GM12864 (cell line): ENCODE data around the gene ATXN2.
"Not testable (repeated sequence)": the region's sequence is repeated elsewhere in the genome, so short reads cannot be mapped to it uniquely, and the experiment has no call there.

ENCODE experiments used
- DNase-seq: peaks from one replicate; pipeline ENCODE4 v3.0.0-alpha.2; 2011; ENCODE audit warnings: low read depth
- H3K4me3 ChIP-seq: 2 replicates; pipeline ENCODE4 v1.5.1; 2011; ENCODE audit warnings: mild to moderate bottlenecking, low read depth, low read length, control low read depth
- TF ChIP-seq, protein P1 (sequence below): IDR thresholded peaks from 2 replicates; pipeline ENCODE4 v1.5.1; 2011; ENCODE audit warnings: low read depth, mild to moderate bottlenecking, moderate library complexity, low read length, control low read depth, inconsistent platforms; ENCODE audit errors: missing control alignments

The ATXN2 gene

DNA sequence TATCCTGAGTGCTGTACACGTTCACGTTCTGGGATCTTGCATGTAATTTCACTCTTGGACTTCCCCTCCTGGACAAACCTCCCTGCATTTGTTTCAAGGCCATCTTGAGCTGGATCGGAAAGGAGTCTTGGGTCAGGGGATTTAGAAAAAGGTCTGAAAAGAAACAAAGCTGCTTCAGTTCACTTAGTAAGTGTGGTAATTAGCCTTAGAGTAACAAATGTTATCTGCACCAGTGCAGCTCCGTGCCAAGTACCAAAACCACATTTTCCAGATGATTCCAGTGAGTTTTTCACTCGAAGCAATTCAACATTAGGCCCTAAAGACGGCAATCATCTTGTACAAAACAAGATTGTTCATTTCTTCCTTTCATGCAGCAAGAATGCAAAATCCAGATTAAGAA, 39.4 kb upstream of the ATXN2 start:
- no peak overlapping the region for H3K4me3 ChIP-seq
- TF ChIP-seq, protein P1, sequence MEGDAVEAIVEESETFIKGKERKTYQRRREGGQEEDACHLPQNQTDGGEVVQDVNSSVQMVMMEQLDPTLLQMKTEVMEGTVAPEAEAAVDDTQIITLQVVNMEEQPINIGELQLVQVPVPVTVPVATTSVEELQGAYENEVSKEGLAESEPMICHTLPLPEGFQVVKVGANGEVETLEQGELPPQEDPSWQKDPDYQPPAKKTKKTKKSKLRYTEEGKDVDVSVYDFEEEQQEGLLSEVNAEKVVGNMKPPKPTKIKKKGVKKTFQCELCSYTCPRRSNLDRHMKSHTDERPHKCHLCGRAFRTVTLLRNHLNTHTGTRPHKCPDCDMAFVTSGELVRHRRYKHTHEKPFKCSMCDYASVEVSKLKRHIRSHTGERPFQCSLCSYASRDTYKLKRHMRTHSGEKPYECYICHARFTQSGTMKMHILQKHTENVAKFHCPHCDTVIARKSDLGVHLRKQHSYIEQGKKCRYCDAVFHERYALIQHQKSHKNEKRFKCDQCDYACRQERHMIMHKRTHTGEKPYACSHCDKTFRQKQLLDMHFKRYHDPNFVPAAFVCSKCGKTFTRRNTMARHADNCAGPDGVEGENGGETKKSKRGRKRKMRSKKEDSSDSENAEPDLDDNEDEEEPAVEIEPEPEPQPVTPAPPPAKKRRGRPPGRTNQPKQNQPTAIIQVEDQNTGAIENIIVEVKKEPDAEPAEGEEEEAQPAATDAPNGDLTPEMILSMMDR, result no peak

DNA sequence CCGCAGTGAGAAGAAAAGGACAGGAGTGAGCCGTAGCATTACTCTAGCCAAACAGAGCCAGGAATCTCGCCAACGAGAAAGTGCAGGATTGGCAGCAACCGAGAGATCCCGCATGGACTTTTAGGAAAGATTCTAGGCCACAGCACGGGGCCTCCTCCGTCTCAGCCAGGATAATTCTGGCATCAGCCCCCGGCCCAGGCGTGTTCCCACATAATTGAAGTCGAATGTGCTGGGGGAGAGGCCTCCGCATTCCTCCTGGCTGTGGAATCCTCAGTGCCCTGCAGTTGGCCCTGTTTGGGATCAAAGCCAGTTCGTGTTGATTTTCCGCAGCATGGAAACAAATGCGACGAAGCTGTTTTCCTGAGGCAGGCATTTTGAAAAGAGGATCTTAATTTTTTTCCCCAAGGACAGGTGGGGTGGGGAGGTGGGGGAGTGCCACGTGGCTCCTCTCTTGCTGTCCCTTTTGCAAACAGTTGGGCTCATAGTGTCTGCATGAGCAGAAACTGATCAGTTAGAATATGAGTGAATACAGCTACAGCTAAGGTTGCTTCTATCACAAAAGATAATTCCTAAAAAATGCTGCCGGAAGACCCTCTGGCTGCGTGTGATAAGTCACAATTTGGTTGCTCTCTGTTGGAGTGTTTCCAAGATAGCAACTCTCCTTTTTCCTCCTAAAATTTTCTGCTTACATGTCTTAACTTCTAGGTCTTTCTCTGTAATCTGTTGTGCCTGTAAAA, 37.3 kb upstream of the ATXN2 start:
- DNase-seq, result no peak
- TF ChIP-seq, protein P1, result no peak
- no peak overlapping the region for H3K4me3 ChIP-seq

More for the DNA sequence above, 39.4 kb upstream of the ATXN2 start:
- DNase-seq, result no peak

DNA sequence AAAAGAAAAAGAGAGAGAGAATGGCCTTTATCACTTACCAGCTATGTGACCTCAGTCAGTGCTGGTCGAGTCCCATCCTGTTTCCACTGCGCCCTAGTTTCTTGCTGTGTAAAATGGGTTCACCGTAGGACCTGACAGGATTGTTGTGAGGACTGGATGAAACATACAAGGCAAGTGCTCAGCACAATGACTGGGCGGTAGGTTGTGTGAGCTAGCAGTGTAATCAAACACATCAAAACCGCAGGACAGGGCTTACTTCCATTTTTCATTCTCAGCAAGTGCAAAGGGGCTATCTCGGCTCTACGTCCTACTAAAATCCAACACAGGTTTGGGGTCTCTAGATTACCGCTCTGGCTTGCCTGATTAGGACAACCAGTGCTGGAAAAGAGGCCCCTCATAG, 36.4 kb upstream of the ATXN2 start:
- no peak overlapping the region for H3K4me3 ChIP-seq
- TF ChIP-seq, protein P1, result no peak
- no peak for DNase-seq

DNA sequence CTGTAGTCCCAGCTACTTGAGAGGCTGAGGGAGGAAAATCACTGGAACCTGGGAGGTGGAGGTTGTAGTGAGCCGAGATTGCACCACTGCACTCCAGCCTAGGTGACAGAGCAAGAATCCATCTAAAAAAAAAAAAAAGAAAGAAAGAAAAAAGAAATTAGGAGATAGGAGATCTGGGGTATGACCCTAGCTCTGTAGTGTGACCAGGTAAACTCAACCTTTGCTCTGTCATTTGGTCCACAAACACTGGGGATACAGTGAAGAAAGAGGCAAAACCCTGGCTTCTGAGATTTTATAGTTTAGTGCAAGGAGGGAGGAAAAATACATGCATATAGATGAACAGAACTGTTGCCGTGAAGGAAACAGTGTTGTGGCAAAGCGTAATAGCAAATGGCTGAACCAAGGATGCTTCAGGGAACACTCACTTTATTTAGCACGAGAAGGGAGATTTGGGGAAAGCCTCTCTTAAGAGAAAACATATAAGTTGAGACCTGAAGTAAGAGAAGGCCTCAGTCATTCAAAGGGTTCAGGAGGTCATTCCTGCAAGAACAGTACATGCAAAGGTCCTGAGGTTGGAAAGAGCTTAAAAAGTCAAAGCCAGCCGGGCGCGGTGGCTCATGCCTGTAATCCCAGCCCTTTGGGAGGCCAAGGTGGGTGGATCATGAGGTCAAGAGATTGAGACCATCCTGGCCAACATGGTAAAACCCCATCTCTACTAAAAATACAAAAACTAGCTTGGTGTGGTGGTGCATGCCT, 29.6 kb upstream of the ATXN2 start:
- TF ChIP-seq, protein P1, result no peak
- no peak overlapping the region for H3K4me3 ChIP-seq
- DNase-seq, result no peak

DNA sequence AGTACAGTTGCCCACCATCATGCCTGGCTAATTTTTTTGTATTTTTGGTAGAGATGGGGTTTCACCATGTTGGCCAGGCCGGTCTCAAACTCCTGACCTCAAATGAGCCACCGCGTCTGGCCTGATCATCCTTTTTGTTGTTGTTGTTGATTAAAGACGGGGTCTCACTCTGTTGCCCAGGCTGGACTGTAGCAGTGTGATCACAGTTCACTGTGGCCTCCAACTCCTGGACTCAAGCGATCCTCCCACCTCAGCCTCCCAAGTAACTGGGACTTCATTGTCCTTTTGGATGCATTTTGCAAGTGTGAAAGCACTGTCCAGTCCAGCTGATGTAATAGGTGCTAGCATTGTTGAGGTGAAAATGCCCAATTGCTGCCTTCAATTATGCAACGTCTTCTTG, 27.1 kb upstream of the ATXN2 start:
- DNase-seq, result no peak
- H3K4me3 ChIP-seq, result no peak overlapping the region
- TF ChIP-seq, protein P1, result no peak

DNA sequence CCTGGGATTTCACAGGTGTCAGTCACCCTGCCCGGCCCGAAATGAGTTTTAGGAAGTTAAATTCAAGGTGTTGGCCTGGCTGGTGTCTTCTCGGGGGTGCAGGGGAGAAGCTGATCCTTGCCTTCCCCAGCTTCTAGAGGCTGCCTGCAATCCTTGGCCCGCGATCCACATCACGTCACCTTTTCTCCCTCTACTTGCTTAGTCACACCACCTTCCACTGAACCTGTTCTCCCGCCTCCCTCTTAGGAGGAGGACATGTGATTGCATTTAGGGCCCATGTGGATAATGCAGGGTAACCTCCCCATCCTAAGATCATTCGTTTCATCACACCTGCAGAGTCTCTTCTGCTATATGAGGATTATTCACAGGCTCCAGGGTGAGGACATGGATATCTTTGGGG, 25.4 kb upstream of the ATXN2 start:
- TF ChIP-seq, protein P1, result no peak
- no peak overlapping the region for H3K4me3 ChIP-seq
- no peak for DNase-seq

DNA sequence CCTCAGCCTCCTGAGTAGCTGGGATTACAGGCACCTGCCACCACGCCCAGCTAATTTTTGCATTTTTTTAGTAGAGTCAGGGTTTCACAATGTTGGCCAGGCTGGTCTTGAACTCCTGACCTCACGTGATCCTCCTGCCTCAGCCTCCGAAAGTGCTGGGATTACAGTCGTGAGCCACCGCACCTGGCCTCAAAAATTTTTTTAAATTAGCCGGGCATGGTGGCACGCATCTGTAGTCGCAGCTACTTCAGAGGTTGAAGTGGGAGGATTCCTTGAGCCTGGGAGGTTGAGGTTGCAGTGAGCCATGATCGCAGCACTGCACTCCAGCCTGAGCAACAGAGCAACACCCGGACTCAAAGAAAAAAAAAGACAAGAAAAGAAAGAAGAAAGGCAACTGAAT, 18.7 kb upstream of the ATXN2 start:
- H3K4me3 ChIP-seq, DNase-seq: not testable (repeated sequence)
